SK-N-SH (cell line): ENCODE measurements around the gene ACKR3. TPM values are rescaled to one million over a fixed set of nuclear protein-coding genes. Genes with fewer than 3 reads are reported as not detected.

Experiments used
- CTCF ChIA-PET: fragments of 300-600, 350-600 bp; formaldehyde crosslinking; extraction: SDS; loops from one replicate; lab custom pipeline; 2021; lab: Yijun Ruan, JAX
- POLR2A ChIA-PET: fragments of 350-600 bp; sonication (Branson Sonifier 250); formaldehyde crosslinking; extraction: SDS; loops from one replicate; lab custom pipeline; 2020; ENCODE audit warnings: antibody characterized with exemption, inconsistent platforms; lab: Yijun Ruan, JAX
- DNase-seq: peaks from one replicate; pipeline ENCODE4 v3.0.0; 2012
- H2AFZ ChIP-seq: fragments of 200-600 bp; sonication (generic); 2 replicates; pipeline ENCODE4 v1.8.1; 2016; ENCODE audit warnings: antibody characterized with exemption, mild to moderate bottlenecking, low read depth
- H3F3A ChIP-seq: fragments of 200-600 bp; sonication (generic); replicated peaks from 2 replicates; pipeline ENCODE3; 2016; ENCODE audit warnings: antibody characterized with exemption, mild to moderate bottlenecking; ENCODE audit not compliant: insufficient read depth
- H3K27ac ChIP-seq, 2 experiments: fragments of 200-500 bp in 1 of 2; fragments of 200-600 bp in 1 of 2; sonication (Bioruptor generic) in 1 of 2; sonication (generic), shearing (Covaris generic) in 1 of 2; 2 replicates each; pipeline versions ENCODE4 v1.5.1 to v1.6.1; 2014 to 2016; ENCODE audit warnings: low read depth in 2 of 2, inconsistent platforms in 1 of 2, low read length in 1 of 2, mild to moderate bottlenecking in 1 of 2, mixed read lengths in 1 of 2
- H3K27me3 ChIP-seq: fragments of 200-600 bp; sonication (generic), shearing (Covaris generic); 2 replicates; pipeline ENCODE4 v1.6.1; 2016; ENCODE audit warnings: mixed run types; ENCODE audit not compliant: insufficient read depth
- H3K36me3 ChIP-seq, 2 experiments: fragments of 200-500 bp in 1 of 2; fragments of 200-600 bp in 1 of 2; sonication (Bioruptor generic) in 1 of 2; sonication (generic) in 1 of 2; replicated peaks in 1 of 2; 2 replicates each; pipeline versions ENCODE3 to v1.5.1; 2014 to 2016; ENCODE audit warnings: low read length in 1 of 2, mild to moderate bottlenecking in 1 of 2; ENCODE audit not compliant: insufficient read depth in 2 of 2, control insufficient read depth in 1 of 2
- H3K4me1 ChIP-seq, 2 experiments: fragments of 200-500 bp in 1 of 2; fragments of 200-600 bp in 1 of 2; sonication (Bioruptor generic) in 1 of 2; sonication (generic), shearing (Covaris generic) in 1 of 2; 2 replicates each; pipeline versions ENCODE4 v1.5.1 to v1.6.1; 2014 to 2016; ENCODE audit warnings: low read depth in 1 of 2, low read length in 1 of 2, mixed run types in 1 of 2; ENCODE audit not compliant: insufficient read depth in 2 of 2, control insufficient read depth in 1 of 2
- H3K4me2 ChIP-seq: fragments of 200-600 bp; sonication (generic), shearing (Covaris generic); 2 replicates; pipeline ENCODE4 v1.6.1; 2017; ENCODE audit warnings: mixed run types
- H3K4me3 ChIP-seq, 2 experiments: fragments of 200-500 bp in 1 of 2; fragments of 200-600 bp in 1 of 2; sonication (Bioruptor generic) in 1 of 2; sonication (generic), shearing (Covaris generic) in 1 of 2; 2 replicates each; pipeline versions ENCODE4 v1.5.1 to v1.8.1; 2014 to 2016; ENCODE audit warnings: low read depth in 2 of 2, inconsistent platforms in 1 of 2, low read length in 1 of 2, mild to moderate bottlenecking in 1 of 2, mixed read lengths in 1 of 2, moderate library complexity in 1 of 2
- H3K79me2 ChIP-seq: fragments of 200-600 bp; sonication (generic); 2 replicates; pipeline ENCODE4 v1.8.1; 2017; ENCODE audit warnings: mild to moderate bottlenecking; ENCODE audit not compliant: insufficient read depth
- H3K9ac ChIP-seq: fragments of 200-600 bp; sonication (generic); 2 replicates; pipeline ENCODE4 v1.6.1; 2017; ENCODE audit warnings: mixed run types
- H3K9me2 ChIP-seq: fragments of 200-600 bp; sonication (generic); 2 replicates; pipeline ENCODE4 v1.6.1; 2017; ENCODE audit warnings: mixed run types
- H3K9me3 ChIP-seq: fragments of 200-600 bp; sonication (generic); 2 replicates; pipeline ENCODE4 v1.6.1; 2017; ENCODE audit warnings: mixed run types, mild to moderate bottlenecking, moderate library complexity
- H4K20me1 ChIP-seq: fragments of 200-600 bp; sonication (generic); 2 replicates; pipeline ENCODE4 v1.6.1; 2017; ENCODE audit warnings: mild to moderate bottlenecking, mixed run types; ENCODE audit not compliant: insufficient read depth
- CHD2 ChIP-seq: fragments of 150-350 bp; IDR thresholded peaks from 2 replicates; pipeline ENCODE4 v1.6.1; 2018; ENCODE audit warnings: low read length; ENCODE audit not compliant: partially characterized antibody
- ELF1 ChIP-seq: IDR thresholded peaks from 2 replicates; pipeline ENCODE4 v1.4.0; 2012
- FOSL2 ChIP-seq: IDR thresholded peaks from 2 replicates; pipeline ENCODE4 v1.4.0; 2012; ENCODE audit warnings: low read depth, mild to moderate bottlenecking, moderate library complexity, borderline replicate concordance
- FOXM1 ChIP-seq: IDR thresholded peaks from 2 replicates; pipeline ENCODE4 v1.4.0; 2012; ENCODE audit warnings: low read depth, mild to moderate bottlenecking
- GABPA ChIP-seq: IDR thresholded peaks from 2 replicates; pipeline ENCODE4 v1.4.0; 2012; ENCODE audit warnings: low read depth, mild to moderate bottlenecking
- GATA2 ChIP-seq: sonication (generic); formaldehyde crosslinking; IDR thresholded peaks from 2 replicates; pipeline ENCODE4 v1.5.0; 2020; ENCODE audit warnings: mild to moderate bottlenecking, missing genetic modification reagents
- MXI1 ChIP-seq: IDR thresholded peaks from 2 replicates; pipeline ENCODE4 v1.6.1; 2012; ENCODE audit warnings: mild to moderate bottlenecking, low read depth, low read length, improper control_type of control experiment
- NFIC ChIP-seq: IDR thresholded peaks from 2 replicates; pipeline ENCODE4 v1.4.0; 2012; ENCODE audit warnings: borderline replicate concordance
- NRF1 ChIP-seq: IDR thresholded peaks from 2 replicates; pipeline ENCODE4 v1.6.1; 2012; ENCODE audit warnings: low read depth, mild to moderate bottlenecking, low read length
- POLR2AphosphoS5 ChIP-seq: IDR thresholded peaks from 2 replicates; pipeline ENCODE4 v1.6.1; 2012; ENCODE audit warnings: low read depth, low read length
- RAD21 ChIP-seq: IDR thresholded peaks from 2 replicates; pipeline ENCODE4 v1.6.1; 2012; ENCODE audit warnings: mild to moderate bottlenecking, low read length
- REST ChIP-seq: IDR thresholded peaks from 2 replicates; pipeline ENCODE4 v1.6.1; 2012; ENCODE audit warnings: mild to moderate bottlenecking, low read depth, low read length, moderate library complexity
- TEAD4 ChIP-seq: IDR thresholded peaks from 2 replicates; pipeline ENCODE4 v1.4.0; 2012; ENCODE audit warnings: mild to moderate bottlenecking, borderline replicate concordance; ENCODE audit not compliant: insufficient read depth
- WGBS: methylation state at CpG from one replicate; pipeline ENCODE4 v1.1.6; 2017; ENCODE audit warnings: low lambda C conversion rate; 5-methylcytosine and 5-hydroxymethylcytosine counted together
- polyA plus RNA-seq, 3 experiments: library from polyadenylated mRNA; depleted of rRNA; stranded (reverse); fragments of >200 nt; gene quantifications; 2 replicates each; pipeline ENCODE4 v1.2.3, GENCODE V29; 2012

Gene ACKR3
- polyA plus RNA-seq, 1 of the 3 experiments (the other 2 are of a cell fraction) = not detected

- Histone ChIP-seq H3K9me3 (no peaks in the 10 kb centered on the region), H3K4me1 (no peaks in the 10 kb centered on the region), H3K9me2 (no peaks in the 10 kb centered on the region), H4K20me1 (no peaks in the 10 kb centered on the region), H2AFZ (no peak overlapping the region), H3K27ac (no peak overlapping the region), H3K9ac (no peak overlapping the region), H3K27me3 (no peaks in the 10 kb centered on the region; the same call in 1 of the 2 replicates), H3F3A (no peaks in the 10 kb centered on the region), H3K4me2 (no peak overlapping the region), H3K79me2 (no peaks in the 10 kb centered on the region), H3K36me3 (no peaks in the 10 kb centered on the region), H3K4me3 (no peak overlapping the region)
- TF ChIP-seq FOXM1 (no peak), GABPA (no peak), ELF1 (no peak), NFIC (no peak), RAD21 (no peak), TEAD4 (no peak), REST (no peak), MXI1 (no peak), NRF1 (no peak), POLR2AphosphoS5 (no peak), FOSL2 (no peak)
- POLR2A ChIA-PET = no interaction called here
- no peak for DNase-seq
- WGBS = 34% methylated on average over 12 of the region's 16 CpGs
- CTCF ChIA-PET = no interaction called here
Observed at GRCh38 chr2:236584521-236585384, 15.1 kb downstream of the ACKR3 start.

GRCh38 chr2:236585966-236586365 is 16.3 kb downstream of the ACKR3 start:
- H3K9me2 ChIP-seq = no peaks in the 10 kb centered on the region
- no peak for TF ChIP-seq GATA2
- no peak for TF ChIP-seq CHD2
- H3K4me3 ChIP-seq = no peak overlapping the region
- no peak overlapping the region for H3K4me2 ChIP-seq
- H3K36me3 ChIP-seq = no peaks in the 10 kb centered on the region
- POLR2A ChIA-PET = no interaction called here
- no peaks in the 10 kb centered on the region; the same call in 1 of the 2 replicates for H3K27me3 ChIP-seq
- H3K27ac ChIP-seq = no peak overlapping the region
- H4K20me1 ChIP-seq = no peaks in the 10 kb centered on the region
- DNase-seq = no peak
- H2AFZ ChIP-seq = no peak overlapping the region
- H3K4me1 ChIP-seq = no peaks in the 10 kb centered on the region
- H3K9ac ChIP-seq = no peak overlapping the region
- 40% methylated on average over 5 of the region's 5 CpGs for WGBS
- CTCF ChIA-PET = no interaction called here
- no peaks in the 10 kb centered on the region for H3K9me3 ChIP-seq
- no peaks in the 10 kb centered on the region for H3F3A ChIP-seq
- H3K79me2 ChIP-seq = no peaks in the 10 kb centered on the region
